Stimulated activated CD8-positive, alpha-beta memory T cell treated with anti-CD3 and anti-CD28 coated beads, Interleukin-12 subunit alpha, Interleukin-12 subunit beta, amount 100 ng/mL, for 1 hour (primary cell): Measurements from ENCODE around the gene ZAR1L.
A peak's percentile ranks its signal among the peaks of the same experiment; 100 is the strongest.
"Not testable (repeated sequence)": the region's sequence is repeated elsewhere in the genome, so short reads cannot be mapped to it uniquely, and the experiment has no call there.

ENCODE experiments used
- DNase-seq: peaks from one replicate; pipeline ENCODE4 v3.0.0-alpha.2; 2020; ENCODE audit warnings: low read depth

ZAR1L gene, protein sequence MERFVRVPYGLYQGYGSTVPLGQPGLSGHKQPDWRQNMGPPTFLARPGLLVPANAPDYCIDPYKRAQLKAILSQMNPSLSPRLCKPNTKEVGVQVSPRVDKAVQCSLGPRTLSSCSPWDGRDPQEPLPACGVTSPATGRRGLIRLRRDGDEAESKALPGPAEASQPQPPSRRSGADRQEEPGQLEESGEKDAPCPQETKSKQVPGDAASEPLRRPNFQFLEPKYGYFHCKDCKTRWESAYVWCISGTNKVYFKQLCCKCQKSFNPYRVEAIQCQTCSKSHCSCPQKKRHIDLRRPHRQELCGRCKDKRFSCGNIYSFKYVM

DNA sequence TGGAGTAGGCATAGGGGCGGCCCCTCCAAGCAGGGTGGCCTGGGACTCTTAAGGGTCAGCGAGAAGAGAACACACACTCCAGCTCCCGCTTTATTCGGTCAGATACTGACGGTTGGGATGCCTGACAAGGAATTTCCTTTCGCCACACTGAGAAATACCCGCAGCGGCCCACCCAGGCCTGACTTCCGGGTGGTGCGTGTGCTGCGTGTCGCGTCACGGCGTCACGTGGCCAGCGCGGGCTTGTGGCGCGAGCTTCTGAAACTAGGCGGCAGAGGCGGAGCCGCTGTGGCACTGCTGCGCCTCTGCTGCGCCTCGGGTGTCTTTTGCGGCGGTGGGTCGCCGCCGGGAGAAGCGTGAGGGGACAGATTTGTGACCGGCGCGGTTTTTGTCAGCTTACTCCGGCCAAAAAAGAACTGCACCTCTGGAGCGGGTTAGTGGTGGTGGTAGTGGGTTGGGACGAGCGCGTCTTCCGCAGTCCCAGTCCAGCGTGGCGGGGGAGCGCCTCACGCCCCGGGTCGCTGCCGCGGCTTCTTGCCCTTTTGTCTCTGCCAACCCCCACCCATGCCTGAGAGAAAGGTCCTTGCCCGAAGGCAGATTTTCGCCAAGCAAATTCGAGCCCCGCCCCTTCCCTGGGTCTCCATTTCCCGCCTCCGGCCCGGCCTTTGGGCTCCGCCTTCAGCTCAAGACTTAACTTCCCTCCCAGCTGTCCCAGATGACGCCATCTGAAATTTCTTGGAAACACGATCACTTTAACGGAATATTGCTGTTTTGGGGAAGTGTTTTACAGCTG, at the start of gene ZAR1L, which contains the start of gene BRCA2:
Gene ZAR1L (minus strand): TSS at position 126 of the 790 bp plus-strand sequence. CDS start 3,438 bp downstream, outside the sequence.
Gene BRCA2 (plus strand): TSS at position 271 of the 790 bp plus-strand sequence. CDS start 953 bp downstream, outside the sequence.
- DNase-seq: peak; percentile 76

DNA sequence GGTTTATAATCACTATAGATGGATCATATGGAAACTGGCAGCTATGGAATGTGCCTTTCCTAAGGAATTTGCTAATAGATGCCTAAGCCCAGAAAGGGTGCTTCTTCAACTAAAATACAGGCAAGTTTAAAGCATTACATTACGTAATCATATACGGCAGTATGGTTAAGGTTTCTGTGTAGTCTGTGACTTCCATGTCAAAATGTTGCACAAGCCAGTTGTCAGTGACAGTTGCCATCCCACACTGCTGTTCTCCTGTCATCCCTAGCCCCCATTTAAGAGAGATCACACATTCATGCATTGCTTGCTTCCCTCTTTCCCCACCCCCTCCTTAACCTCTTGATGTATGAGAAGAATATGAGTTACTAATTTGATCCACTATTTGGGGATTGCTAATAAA, 47.4 kb upstream of the ZAR1L start:
- no peak for DNase-seq

DNA sequence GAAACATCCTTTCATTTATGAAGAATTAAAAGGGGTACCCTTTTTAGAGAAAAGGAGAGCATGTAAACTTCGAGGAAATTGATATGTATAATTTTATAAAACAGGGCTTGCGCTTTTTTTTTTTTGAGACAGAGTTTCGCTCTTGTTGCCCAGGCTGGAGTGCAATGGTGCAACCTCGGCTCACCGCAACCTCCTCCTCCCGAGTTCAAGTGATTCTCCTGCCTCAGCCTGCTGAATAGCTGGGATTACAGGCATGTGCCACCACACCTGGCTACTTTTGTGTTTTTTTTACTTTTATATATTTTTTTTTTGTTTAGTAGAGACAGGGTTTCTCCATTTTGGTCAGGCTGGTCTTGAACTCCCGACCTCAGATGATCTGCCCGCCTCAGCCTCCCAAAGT, 40.8 kb upstream of the ZAR1L start:
- DNase-seq: not testable (repeated sequence)

DNA sequence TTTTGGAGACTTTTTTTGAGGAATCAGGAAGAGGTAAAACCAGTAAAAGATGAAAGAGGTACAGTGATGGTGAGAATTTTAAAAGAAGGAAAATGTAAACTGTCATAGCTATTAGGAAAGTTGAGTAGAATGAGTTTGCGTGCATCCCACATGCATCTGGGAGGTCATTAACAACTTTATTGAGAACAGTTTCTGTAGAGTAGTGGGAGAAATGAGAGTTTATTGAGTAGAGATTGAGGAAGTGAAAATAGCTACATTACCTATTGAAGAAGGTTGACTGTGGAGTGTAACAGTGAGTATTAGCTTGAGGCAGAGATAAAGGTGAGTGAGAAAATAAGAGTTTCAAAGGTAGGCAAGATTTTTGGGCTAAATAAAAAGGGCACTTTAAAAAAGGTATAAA, 38.9 kb upstream of the ZAR1L start:
- DNase-seq: no peak

DNA sequence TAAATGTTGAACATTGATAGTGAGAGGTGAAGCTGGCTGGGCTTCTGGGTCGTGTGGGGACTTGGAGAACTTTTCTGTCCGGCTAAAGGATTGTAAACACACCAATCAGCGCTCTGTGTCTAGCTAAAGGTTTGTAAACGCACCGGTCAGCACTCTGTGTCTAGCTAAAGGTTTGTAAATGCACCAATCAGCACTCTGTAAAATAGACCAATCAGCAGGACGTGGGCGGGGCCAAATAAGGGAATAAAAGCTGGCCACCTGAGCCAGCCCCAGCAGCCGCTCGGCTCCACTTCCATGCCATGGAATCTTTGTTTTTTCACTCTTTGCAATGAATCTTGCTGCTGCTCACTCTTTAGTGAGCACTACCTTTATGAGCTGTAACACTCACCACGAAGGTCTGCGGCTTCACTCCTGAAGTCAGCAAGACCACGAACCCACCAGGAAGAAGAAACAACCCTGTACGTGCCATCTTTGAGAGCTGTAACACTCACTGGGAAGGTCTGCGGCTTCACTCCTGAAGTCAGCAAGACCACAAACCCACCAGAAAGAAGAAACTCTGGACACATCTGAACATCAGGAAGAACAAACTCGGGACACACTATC, 35.8 kb upstream of the ZAR1L start:
- not testable (repeated sequence) for DNase-seq

DNA sequence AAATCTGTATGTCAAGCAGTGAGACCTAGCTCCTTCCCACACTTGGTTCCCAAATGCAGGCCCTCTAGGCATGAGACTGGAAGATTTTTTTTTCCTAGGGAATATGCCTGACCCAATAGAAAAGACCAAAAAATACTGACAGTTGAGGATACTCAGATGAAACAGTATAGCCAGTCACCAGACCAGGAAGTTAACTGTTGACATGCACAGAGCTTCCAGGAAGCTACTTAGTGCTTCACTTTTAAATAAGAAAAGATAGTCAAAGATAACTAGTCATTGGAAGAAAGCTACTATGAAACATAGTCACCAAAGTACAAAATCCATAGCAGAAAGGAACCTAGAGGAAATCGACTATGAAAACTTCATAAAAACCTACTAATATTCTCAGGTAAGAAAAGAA, 32.5 kb upstream of the ZAR1L start:
- no peak for DNase-seq

DNA sequence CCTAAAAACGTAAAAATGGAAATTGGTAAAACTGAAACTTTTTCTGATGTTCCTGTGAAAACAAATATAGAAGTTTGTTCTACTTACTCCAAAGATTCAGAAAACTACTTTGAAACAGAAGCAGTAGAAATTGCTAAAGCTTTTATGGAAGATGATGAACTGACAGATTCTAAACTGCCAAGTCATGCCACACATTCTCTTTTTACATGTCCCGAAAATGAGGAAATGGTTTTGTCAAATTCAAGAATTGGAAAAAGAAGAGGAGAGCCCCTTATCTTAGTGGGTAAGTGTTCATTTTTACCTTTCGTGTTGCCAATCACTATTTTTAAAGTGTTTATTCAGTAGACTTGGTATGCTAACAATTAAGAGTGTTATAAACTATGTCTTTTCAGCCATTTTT, 25.8 kb upstream of the ZAR1L start:
- no peak for DNase-seq

DNA sequence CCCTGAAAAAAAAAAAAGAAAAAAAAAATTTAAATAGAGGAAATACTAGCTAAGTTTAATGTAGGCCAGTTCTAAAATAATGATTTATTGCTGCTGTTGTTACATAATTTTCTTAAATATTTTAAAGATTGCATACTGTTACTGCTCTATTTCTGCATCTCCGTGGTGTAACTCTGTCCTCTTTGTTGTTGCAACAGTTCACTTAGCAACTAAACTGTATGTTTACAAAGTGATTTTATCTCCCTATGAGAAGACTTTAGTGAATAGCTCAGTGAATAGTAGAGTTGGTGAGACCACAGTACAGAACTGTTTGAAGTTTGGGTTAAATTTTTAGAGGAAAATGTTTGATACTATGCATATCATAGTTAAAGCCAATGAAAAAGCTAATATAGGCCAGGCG, 19.5 kb upstream of the ZAR1L start:
- DNase-seq: no peak

DNA sequence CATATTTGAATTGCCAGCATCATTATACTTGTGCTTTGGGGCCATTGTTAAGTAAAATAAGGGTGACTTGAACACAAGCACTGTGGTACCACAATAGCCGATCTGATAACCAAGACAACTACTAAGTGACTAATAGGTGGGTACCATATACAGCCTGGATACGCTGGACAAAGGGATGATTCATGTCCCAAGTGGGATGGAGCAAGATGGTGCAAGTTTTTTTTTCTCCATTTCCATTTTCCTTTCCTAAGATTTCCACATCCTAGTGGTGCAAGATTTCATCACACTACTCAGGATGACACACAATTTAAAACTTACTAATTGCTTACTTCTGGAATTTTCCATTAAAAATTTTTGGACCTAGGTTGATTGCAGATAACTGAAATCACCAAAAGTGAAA, 15.3 kb upstream of the ZAR1L start:
- DNase-seq: no peak

DNA sequence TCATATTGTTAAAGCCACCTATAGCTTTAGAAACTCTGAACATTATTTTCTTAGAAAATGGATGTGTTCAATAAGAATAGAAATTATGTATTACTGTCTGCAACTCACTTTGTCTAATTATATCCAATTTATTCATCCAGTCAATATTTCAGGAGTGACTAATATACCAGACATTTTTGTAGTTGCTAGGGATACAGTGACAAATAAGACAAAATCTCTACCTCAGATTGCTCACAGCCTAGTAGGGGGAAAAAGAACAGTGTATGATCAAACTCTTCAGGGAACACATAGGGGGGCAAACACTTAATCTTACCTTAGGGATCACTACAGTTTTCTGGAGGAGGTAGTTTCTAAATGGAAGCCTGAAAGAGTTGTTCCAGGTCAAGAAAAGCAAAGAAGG, 8.7 kb upstream of the ZAR1L start:
- DNase-seq: no peak

DNA sequence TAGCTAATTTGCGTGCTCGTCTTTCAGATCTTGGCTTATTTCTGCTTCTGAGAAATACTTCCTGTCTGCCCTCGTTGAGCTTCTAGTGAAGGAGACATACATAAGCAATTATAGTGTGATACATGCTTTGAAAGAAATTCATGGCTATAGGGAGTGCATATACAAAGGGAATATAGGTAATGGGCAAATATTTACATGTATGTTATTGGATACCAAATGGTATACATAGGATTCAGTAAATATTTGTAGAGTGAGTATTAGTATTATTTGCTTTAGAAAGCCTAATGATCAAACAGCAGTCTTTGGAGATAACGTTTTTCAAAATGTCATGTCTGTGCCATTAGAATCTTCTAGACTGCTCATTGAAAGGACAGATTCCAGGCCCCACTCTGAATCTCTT, 5.4 kb upstream of the ZAR1L start:
- no peak for DNase-seq

DNA sequence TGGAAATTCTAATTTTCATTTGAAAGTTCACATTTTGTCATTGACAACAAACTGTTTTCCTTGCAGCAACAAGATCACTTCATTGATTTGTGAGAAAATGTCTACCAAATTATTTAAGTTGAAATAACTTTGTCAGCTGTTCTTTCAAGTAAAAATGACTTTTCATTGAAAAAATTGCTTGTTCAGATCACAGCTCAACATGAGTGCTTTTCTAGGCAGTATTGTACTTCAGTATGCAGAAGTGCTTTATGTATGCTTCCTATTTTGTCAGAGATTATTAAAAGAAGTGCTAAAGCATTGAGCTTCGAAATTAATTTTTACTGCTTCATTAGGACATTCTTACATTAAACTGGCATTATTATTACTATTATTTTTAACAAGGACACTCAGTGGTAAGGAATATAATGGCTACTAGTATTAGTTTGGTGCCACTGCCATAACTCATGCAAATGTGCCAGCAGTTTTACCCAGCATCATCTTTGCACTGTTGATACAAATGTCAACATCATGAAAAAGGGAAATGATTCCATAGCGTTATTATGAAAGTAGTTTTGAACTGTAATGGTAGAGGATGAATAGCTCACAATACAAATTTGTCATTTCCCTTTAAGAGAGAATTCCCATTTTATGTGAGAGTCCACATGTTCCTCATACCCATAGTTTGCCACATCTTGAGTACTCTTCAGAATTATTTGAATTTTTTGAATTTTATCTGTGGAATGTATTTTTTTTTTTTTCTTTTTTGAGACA, 2.7 kb upstream of the ZAR1L start:
- DNase-seq: no peak

DNA sequence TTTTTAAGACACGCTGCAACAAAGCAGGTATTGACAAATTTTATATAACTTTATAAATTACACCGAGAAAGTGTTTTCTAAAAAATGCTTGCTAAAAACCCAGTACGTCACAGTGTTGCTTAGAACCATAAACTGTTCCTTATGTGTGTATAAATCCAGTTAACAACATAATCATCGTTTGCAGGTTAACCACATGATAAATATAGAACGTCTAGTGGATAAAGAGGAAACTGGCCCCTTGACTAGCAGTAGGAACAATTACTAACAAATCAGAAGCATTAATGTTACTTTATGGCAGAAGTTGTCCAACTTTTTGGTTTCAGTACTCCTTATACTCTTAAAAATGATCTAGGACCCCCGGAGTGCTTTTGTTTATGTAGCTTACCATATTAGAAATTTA, 1.3 kb upstream of the ZAR1L start:
- no peak for DNase-seq

DNA sequence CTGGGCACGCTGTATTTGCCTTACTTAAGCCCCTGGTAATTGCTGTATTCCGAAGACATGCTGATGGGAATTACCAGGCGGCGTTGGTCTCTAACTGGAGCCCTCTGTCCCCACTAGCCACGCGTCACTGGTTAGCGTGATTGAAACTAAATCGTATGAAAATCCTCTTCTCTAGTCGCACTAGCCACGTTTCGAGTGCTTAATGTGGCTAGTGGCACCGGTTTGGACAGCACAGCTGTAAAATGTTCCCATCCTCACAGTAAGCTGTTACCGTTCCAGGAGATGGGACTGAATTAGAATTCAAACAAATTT, 821 bp upstream of the ZAR1L start:
- no peak for DNase-seq

DNA sequence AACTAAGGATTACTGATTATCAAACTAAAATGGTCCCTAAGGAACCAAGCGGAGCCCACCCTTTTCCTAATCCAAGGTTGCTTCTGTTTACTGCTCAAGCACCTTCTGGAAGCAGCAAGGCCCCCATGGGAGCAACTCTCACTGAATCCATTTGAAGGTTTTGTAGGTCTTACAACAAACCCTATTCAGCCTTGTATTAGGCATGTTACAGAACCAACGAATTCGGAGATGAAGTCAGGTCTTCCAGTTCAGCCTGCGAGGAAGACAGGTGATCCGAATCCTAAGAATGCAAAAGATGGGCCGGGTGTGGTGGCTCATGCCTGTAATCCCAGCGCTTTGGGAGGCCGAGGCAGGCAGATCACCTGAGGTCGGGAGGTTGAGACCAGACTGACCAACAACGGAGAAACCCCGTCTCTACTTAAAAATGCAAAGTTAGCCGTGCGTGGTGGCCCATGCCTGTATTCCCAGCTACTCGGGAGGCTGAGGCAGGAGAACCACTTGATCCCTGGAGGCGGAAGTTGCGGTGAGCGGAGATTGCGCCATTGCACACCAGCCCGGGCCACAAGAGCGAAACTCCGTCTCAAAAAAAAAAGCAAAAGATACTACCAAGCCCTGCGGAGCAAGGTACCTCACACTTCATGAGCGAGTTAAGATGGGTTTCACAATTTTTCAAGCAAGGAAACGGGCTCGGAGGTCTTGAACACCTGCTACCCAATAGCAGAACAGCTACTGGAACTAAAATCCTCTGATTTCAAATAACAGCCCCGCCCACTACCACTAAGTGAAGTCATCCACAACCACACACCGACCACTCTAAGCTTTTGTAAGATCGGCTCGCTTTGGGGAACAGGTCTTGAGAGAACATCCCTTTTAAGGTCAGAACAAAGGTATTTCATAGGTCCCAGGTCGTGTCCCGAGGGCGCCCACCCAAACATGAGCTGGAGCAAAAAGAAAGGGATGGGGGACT, 609 bp downstream of the ZAR1L start:
- peak; percentile 41 for DNase-seq

DNA sequence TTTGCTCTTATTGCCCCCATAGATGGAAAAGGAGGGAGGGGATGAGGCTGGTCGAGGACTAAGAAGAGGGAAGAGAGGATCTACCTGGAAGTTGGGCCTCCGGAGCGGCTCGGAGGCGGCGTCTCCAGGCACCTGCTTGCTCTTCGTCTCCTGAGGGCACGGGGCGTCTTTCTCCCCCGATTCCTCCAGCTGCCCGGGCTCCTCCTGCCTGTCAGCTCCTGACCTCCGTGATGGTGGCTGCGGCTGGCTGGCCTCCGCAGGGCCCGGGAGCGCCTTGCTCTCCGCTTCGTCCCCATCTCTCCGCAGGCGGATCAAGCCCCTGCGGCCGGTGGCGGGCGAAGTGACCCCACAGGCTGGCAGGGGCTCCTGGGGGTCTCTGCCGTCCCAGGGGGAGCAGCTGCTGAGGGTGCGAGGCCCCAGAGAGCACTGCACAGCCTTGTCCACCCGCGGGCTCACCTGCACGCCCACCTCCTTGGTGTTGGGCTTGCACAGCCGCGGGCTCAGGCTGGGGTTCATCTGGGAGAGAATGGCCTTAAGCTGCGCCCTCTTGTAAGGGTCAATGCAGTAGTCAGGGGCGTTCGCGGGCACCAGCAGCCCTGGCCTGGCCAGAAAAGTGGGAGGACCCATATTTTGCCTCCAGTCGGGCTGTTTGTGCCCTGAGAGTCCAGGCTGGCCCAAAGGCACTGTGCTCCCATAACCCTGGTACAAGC, 3.8 kb downstream of the ZAR1L start:
- DNase-seq: no peak

DNA sequence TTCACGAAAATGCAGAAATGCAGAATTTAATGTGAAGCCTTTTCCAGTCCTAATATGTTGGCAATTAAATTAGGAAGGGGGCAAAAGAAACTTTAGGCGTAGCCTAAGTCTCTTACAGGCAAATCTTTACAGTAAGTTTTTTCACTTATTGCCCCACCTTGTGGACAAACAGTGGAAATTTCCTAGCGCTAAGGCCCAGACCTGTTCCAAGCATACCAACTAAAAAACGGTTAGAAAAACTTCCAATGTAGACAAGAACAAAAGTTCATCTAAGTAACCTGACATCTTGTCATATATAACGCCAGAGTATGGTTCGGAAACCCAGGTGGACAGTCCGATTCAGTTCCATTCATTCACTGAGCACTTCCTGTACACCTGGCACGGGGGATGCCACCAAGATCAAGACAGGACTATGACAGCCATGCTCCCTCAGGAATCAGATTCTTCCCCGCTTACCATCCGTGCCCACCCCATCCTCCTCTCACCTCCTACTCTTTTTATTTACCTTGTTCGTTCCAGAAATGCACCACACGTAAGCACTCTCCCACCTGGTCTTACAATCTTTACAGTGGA, 4.9 kb downstream of the ZAR1L start:
- no peak for DNase-seq

DNA sequence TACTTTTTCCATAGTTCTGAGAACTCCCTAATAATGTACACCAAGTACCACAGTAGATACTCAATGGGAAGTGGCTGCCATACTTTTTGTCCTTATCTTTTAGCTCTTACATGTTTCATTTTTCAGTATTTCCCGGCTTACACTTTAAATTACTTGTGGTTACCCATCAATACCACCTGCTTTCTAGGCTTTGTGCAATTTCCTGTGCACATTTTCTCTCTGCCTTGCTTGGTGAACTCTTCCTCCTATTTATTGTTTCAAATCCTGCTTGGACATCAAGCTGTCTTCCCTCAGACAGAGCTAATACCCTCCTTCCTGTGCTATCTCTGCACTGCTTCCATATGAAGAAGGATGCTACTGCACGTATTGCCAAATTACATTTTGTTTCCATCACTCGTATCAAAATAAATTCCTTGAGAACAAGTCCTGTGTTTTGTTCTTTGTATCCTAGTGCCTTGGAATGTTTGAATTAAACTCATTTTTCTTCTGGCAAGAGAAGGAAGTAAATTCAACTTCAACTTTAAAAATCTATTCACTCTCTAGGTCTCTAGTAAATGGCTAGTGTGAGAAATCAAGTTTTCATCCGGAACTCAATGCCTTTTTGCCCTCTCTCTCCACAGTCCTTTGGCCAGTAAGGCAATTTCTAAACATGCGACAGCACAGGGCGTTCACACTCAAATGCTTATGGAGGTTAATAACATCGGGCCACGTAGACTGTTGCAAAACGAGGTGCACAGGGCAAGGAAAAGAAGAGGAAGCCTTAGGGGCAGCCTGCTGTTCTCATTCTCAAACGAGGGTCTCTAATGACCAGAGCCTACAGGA, 5.6 kb downstream of the ZAR1L start:
- no peak for DNase-seq

DNA sequence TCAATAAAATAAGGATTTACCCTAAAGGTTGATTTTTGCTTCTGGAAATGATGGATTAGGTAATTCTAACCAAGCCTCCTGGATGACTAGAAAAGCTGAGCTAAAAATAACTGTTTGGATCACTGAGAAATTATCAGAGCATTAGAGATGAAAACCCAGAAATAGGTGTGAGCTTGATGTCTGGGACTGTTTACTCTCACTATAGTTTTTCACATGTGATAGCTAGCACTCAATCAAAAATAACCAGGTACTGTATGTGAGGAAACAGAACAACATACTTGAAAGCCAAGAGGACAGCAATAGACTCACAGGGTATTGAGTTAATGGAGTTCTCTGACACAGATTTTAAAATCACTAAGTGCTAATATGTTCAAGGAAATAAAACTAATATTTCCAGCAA, 9.5 kb downstream of the ZAR1L start:
- no peak for DNase-seq
